ENCODE results near the gene TEX2.

Gene TEX2

DNA sequence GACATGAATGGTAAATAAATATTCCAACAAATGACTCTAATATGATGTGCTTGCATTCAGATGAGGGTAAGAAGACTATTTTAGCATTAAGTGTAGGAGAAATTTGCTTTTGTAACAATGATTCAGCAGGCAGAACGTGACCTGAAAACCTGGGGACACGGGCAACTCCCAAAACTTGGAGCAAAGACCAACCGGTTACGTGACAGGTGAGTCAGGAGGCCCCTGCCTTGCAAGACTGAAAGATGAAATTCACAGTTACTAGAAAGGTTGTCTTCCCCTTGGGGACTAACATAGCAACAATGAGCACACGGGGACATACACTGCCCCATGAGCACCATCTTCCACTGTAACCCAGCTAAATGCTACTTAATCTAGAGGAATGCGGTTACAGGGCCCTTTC is 99.6 kb downstream of the TEX2 start:
- Histone ChIP-seq H3K27me3 (ENCODE audit: control insufficient read depth, insufficient read depth, low read length) (no peaks in the 10 kb centered on the region), H3K36me3 (ENCODE audit: control insufficient read depth, insufficient read depth, low read length) (no peaks in the 10 kb centered on the region), H2AFZ (no peak overlapping the region), H3K79me2 (peaks cover 16% of the 10 kb centered on the region), H3K9ac (no peak overlapping the region), H3K4me2 (ENCODE audit: low read length) (no peak overlapping the region), H3K4me3 (ENCODE audit: low read depth, low read length) (no peak overlapping the region), H3K9me3 (ENCODE audit: control insufficient read depth, low read length) (no peaks in the 10 kb centered on the region), H3K4me1 (peaks cover 16% of the 10 kb centered on the region), H3K27ac (no peak overlapping the region)
- TF ChIP-seq, protein P1, sequence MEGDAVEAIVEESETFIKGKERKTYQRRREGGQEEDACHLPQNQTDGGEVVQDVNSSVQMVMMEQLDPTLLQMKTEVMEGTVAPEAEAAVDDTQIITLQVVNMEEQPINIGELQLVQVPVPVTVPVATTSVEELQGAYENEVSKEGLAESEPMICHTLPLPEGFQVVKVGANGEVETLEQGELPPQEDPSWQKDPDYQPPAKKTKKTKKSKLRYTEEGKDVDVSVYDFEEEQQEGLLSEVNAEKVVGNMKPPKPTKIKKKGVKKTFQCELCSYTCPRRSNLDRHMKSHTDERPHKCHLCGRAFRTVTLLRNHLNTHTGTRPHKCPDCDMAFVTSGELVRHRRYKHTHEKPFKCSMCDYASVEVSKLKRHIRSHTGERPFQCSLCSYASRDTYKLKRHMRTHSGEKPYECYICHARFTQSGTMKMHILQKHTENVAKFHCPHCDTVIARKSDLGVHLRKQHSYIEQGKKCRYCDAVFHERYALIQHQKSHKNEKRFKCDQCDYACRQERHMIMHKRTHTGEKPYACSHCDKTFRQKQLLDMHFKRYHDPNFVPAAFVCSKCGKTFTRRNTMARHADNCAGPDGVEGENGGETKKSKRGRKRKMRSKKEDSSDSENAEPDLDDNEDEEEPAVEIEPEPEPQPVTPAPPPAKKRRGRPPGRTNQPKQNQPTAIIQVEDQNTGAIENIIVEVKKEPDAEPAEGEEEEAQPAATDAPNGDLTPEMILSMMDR (IDR thresholded peaks at IDR 0.05): no peak

DNA sequence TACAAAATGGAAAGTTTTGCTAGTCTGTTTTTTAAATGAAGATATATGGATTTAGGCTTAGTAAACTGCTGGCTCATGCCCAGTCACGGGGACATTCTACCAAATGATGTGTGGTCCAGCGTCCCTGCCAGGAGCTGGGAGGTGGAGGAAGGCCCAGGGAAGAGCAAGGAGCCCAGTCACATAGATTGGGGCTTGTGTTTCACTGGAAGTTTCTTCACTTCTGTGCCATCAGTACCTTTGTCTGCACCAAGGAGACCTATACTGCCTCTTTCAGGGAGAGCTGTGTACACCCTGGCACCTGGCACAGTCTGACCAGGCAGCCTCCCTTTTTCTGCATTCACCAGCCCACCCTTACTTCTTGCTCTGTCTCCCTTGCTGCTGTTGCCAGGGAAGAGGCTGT is 100.5 kb downstream of the TEX2 start:
- TF ChIP-seq, protein P1 (IDR thresholded peaks at IDR 0.05): no peak
- H3K4me3 ChIP-seq (ENCODE audit: low read depth, low read length): no peak overlapping the region
- H3K4me1 ChIP-seq: peaks cover 23% of the 10 kb centered on the region
- H3K27ac ChIP-seq: no peak overlapping the region
- H3K9me3 ChIP-seq (ENCODE audit: control insufficient read depth, low read length): no peaks in the 10 kb centered on the region
- H3K4me2 ChIP-seq (ENCODE audit: low read length): no peak overlapping the region
- H3K36me3 ChIP-seq (ENCODE audit: control insufficient read depth, insufficient read depth, low read length): no peaks in the 10 kb centered on the region
- H3K9ac ChIP-seq: no peak overlapping the region
- no peak overlapping the region for H2AFZ ChIP-seq
- H3K79me2 ChIP-seq: peaks cover 16% of the 10 kb centered on the region
- no peaks in the 10 kb centered on the region for H3K27me3 ChIP-seq (ENCODE audit: control insufficient read depth, insufficient read depth, low read length)

DNA sequence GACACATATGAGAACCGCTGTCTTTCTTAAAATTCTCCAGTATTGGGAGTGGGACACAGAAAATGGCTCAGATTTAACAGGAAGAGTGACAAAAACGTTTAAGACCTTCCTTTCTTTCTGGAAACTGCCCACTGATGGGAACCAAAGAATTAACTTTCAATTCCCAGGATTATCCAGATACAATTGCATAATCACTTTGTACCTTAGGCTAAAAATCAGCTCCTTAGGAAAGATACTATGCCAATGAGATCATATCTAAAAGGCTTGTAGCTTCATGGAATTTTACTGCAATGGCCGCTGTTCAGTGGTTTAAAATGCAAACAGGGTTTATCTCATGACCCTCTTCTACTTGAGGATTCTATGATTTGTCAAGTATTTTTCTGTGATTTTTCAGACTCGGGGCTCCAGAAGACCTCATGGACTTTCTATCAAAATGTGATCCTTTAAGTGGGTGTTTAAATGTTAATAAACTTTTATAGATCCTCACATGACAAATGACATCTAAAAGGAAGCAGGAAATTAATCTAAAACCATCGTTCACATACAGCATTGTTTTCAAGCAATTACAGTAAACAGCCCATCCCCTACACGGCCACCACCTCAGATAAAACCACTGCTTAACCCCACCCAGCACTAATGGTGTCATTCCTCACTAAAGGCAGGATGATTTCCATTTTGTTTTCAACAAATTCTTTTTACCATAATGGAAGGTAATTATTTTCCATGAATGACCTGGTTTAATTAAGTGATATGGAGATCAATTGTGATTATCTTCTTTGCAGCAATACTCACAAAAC is 101.5 kb downstream of the TEX2 start:
- TF ChIP-seq, protein P1 (IDR thresholded peaks at IDR 0.05): no peak
- no peaks in the 10 kb centered on the region for H3K27me3 ChIP-seq (ENCODE audit: control insufficient read depth, insufficient read depth, low read length)
- H3K79me2 ChIP-seq: peaks cover 18% of the 10 kb centered on the region
- H3K9ac ChIP-seq: no peak overlapping the region
- no peaks in the 10 kb centered on the region for H3K9me3 ChIP-seq (ENCODE audit: control insufficient read depth, low read length)
- H3K27ac ChIP-seq: no peak overlapping the region
- no peaks in the 10 kb centered on the region for H3K36me3 ChIP-seq (ENCODE audit: control insufficient read depth, insufficient read depth, low read length)
- no peak overlapping the region for H3K4me3 ChIP-seq (ENCODE audit: low read depth, low read length)
- H2AFZ ChIP-seq: no peak overlapping the region
- H3K4me1 ChIP-seq: peaks cover 32% of the 10 kb centered on the region
- H3K4me2 ChIP-seq (ENCODE audit: low read length): no peak overlapping the region

DNA sequence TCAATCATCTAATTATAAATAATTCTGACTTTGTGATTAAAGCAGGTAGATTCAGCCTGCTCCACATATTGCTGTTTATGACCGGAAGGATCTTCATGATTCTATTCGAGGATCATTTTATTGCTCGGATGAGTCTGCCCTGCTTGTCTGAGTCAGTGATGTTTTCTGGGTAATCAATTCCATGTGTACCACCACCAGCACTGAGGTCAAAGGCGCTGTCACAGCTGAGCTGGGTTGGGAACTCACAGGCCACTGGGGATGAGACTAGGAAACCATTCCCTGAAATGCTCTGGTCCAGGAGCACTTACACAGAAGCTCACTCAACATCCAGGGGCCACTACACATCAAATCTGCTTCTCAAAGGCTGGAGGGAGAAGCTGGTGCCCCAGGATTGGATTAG is 102.7 kb downstream of the TEX2 start:
- no peak overlapping the region for H2AFZ ChIP-seq
- TF ChIP-seq, protein P1 (IDR thresholded peaks at IDR 0.05): no peak
- no peaks in the 10 kb centered on the region for H3K36me3 ChIP-seq (ENCODE audit: control insufficient read depth, insufficient read depth, low read length)
- H3K4me3 ChIP-seq (ENCODE audit: low read depth, low read length): no peak overlapping the region
- no peak overlapping the region for H3K4me2 ChIP-seq (ENCODE audit: low read length)
- H3K27me3 ChIP-seq (ENCODE audit: control insufficient read depth, insufficient read depth, low read length): no peaks in the 10 kb centered on the region
- H3K9me3 ChIP-seq (ENCODE audit: control insufficient read depth, low read length): no peaks in the 10 kb centered on the region
- peaks cover 43% of the 10 kb centered on the region for H3K4me1 ChIP-seq
- no peak overlapping the region for H3K27ac ChIP-seq
- no peak overlapping the region for H3K9ac ChIP-seq
- H3K79me2 ChIP-seq: peaks cover 14% of the 10 kb centered on the region
